D721Med (cell line): ENCODE measurements around the gene CD37.
A peak's percentile ranks its signal among the peaks of the same experiment; 100 is the strongest.

Experiments used
- DNase-seq: peaks from one replicate; pipeline ENCODE4 v3.0.0; 2011; ENCODE audit warnings: low spot score; ENCODE audit not compliant: insufficient read length
- FAIRE-seq: peaks from 2 replicates; lab custom pipeline; 2011; peaks lifted over from hg19 to GRCh38; lab: Jason Lieb, UNC
- CTCF ChIP-seq: IDR thresholded peaks from 2 replicates; pipeline ENCODE4 v1.5.1; 2012; ENCODE audit warnings: mild to moderate bottlenecking, control low read depth; ENCODE audit not compliant: insufficient read depth; ENCODE audit errors: missing control alignments

CD37 gene

GRCh38 chr19:49338691-49339300 is 3.6 kb downstream of the CD37 start:
- no peak for TF ChIP-seq CTCF
- FAIRE-seq (no peak), DNase-seq (no peak)

DNA sequence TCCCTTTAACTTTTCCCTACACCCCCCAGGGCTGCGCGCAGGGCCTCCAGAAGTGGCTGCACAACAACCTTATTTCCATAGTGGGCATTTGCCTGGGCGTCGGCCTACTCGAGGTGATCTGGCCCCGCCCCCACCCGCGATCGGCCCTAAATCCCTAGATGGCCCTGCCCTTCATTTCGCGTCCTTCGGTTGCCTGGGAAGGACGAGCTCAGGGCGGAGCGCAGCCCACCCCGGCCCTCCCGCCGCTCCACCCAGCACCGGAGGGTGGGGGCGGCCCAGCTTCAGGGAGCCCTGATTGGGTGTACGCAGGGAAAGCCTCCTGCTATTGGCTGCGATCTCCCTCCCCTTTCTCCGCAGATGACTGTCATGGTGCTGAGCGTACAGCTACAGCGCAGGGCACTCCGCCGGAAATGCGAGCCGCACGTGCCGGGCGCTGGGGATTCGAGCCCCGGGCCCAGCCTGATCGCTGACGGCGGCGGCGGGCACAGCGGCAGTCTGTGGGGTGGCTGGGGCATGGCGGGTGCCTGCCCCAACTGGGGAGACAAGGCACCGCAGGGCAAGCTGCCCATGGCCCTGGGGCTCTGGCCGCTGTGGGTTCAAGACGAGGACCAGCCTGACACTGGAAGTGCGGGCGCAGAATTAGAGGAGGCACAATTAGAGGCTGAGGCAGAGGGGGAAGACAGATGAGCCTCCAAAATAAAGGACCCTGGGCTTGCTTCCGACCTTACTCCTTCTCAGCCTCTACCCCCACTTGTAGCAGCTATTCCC is 4.3 kb downstream of the CD37 start:
- peak; percentile 83 for DNase-seq
- no peak for TF ChIP-seq CTCF
- FAIRE-seq = no peak

- no peak for FAIRE-seq
These were observed 5.1 kb downstream of the CD37 start for GRCh38 chr19:49340069-49340864.

DNA sequence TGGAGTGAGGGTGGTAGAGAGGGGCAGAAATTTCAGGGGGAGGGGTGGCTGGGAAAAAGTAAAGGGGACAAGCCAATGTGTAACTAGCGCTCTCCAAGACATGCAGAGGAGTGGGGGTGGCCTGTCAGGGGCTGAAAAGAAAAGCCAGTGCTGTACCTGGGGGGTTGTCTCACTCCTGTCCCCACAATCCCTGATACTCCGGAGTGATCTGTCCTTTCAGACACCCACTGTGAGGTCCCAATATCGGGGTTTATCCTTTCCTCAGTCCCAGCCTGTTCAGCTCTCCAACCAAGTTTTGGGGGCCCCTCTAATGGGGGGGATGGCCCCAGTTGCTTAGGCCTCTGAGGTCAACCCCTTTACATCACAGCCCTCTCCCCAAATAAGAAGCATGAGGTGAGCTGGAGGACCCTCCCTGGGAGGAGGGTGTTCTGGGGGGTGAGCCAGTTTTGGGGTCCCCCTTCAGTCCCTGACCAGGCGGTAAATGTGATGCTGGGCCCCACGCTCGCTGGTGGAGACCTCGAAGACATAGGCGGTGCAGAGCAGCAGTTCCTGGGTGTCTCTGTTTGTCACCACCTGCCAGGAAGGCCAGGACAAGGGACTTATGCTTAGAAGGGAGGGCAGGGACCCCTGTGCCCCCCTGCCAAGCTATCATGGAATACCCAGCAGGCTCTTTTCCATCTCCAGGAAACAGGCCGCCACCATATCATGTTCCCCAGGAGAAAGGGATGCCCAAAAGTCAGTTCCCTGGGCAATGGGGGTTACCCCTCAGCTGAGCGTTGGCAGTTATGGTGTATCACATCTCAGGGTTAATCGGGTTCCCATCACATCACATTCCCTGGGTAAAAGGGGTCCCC is 5.9 kb downstream of the CD37 start:
- DNase-seq (no peak), FAIRE-seq (no peak)
- no peak for TF ChIP-seq CTCF

More at GRCh38 chr19:49340069-49340864, 5.1 kb downstream of the CD37 start:
- DNase-seq = peak; percentile 99
- TF ChIP-seq CTCF = no peak

- TF ChIP-seq CTCF = no peak
- DNase-seq (no peak), FAIRE-seq (no peak)
These were observed 7.1 kb downstream of the CD37 start for GRCh38 chr19:49342291-49342721.

DNA sequence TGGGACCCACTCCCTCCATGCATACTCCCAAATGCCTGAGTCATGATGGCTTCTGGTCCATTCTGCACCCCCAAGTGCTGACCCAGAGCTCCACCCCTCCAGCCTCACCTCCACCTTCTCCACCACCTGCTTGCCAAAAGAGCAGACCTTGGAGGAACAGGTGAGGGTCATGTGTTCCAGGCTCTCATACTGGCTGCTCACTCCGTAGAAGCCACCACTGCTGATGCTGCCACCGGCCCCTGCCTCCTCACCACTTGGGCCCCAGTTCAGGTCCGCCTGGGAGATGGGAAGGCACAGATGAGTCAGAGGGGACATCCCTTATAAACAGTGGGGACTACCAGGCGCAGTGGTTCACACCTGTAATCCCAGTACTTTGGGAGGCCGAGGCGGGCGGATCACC is 7.9 kb downstream of the CD37 start:
- TF ChIP-seq CTCF = no peak
- DNase-seq = no peak
- no peak for FAIRE-seq
